GM12864 (cell line): Measurements from ENCODE around the gene CP.

Experiments
- DNase-seq: peaks from one replicate; pipeline ENCODE4 v3.0.0-alpha.2; 2011; ENCODE audit warnings: low read depth
- H3K4me3 ChIP-seq: 2 replicates; pipeline ENCODE4 v1.5.1; 2011; ENCODE audit warnings: mild to moderate bottlenecking, low read depth, low read length, control low read depth
- CTCF ChIP-seq: IDR thresholded peaks from 2 replicates; pipeline ENCODE4 v1.5.1; 2011; ENCODE audit warnings: low read depth, mild to moderate bottlenecking, moderate library complexity, low read length, control low read depth, inconsistent platforms; ENCODE audit errors: missing control alignments

The CP gene

GRCh38 chr3:149215515-149215914 is 6.1 kb downstream of the CP start:
- TF ChIP-seq CTCF = no peak
- no peak overlapping the region for H3K4me3 ChIP-seq
- DNase-seq = no peak

GRCh38 chr3:149214702-149215101 is 6.9 kb downstream of the CP start:
- H3K4me3 ChIP-seq = no peak overlapping the region
- no peak for DNase-seq
- no peak for TF ChIP-seq CTCF

- TF ChIP-seq CTCF = no peak
- DNase-seq = no peak
- H3K4me3 ChIP-seq = no peak overlapping the region
Measured at GRCh38 chr3:149212386-149212785, 9.2 kb downstream of the CP start.

- TF ChIP-seq CTCF = no peak
- no peak for DNase-seq
- H3K4me3 ChIP-seq = no peak overlapping the region
Measured at GRCh38 chr3:149209431-149209830, 12.2 kb downstream of the CP start.

- no peak overlapping the region for H3K4me3 ChIP-seq
- TF ChIP-seq CTCF = no peak
- DNase-seq = no peak
Measured at GRCh38 chr3:149207475-149207874, 14.2 kb downstream of the CP start.

- DNase-seq = no peak
- no peak overlapping the region for H3K4me3 ChIP-seq
- no peak for TF ChIP-seq CTCF
Measured at GRCh38 chr3:149204390-149204991, 17.1 kb downstream of the CP start.

- TF ChIP-seq CTCF = no peak
Measured at GRCh38 chr3:149203758-149204157, 17.9 kb downstream of the CP start.

More at GRCh38 chr3:149203758-149204157, 17.9 kb downstream of the CP start:
- H3K4me3 ChIP-seq = no peak overlapping the region
- DNase-seq = peak; percentile 49
